ENCODE results near the gene CDH10.

The CDH10 gene

GRCh38 chr5:24475101-24475500 is 169.7 kb downstream of the CDH10 start:
- peak; percentile 36 for DNase-seq

- DNase-seq = no peak
Observed at GRCh38 chr5:24474685-24475084, 170.1 kb downstream of the CDH10 start.

- peak; percentile 28 for DNase-seq
Observed at GRCh38 chr5:24472518-24472917, 172.3 kb downstream of the CDH10 start.

- DNase-seq = no peak
Observed at GRCh38 chr5:24444414-24444813, 200.4 kb downstream of the CDH10 start.

- DNase-seq = no peak
Observed at GRCh38 chr5:24439465-24439864, 205.3 kb downstream of the CDH10 start.
